ENCODE data around the gene FAM20C.

Gene FAM20C

GRCh38 chr7:247636-248035 is 55.3 kb downstream of the FAM20C start:
- FAIRE-seq, result no peak

GRCh38 chr7:248732-249435 is 56.5 kb downstream of the FAM20C start:
- no peak for FAIRE-seq

- no peak for FAIRE-seq
Measured at GRCh38 chr7:249989-250388, 57.6 kb downstream of the FAM20C start.

GRCh38 chr7:250523-250922 is 58.2 kb downstream of the FAM20C start:
- no peak for FAIRE-seq

GRCh38 chr7:251005-251404 is 58.6 kb downstream of the FAM20C start:
- FAIRE-seq, result no peak

- FAIRE-seq, result no peak
Measured at GRCh38 chr7:251446-252175, 59.2 kb downstream of the FAM20C start.

- FAIRE-seq, result no peak
Measured at GRCh38 chr7:252216-252965, 60.0 kb downstream of the FAM20C start.

GRCh38 chr7:252981-253380 is 60.6 kb downstream of the FAM20C start:
- no peak for FAIRE-seq

- FAIRE-seq, result no peak
Measured at GRCh38 chr7:253581-254336, 61.4 kb downstream of the FAM20C start.

GRCh38 chr7:254337-255037 is 62.1 kb downstream of the FAM20C start:
- no peak for FAIRE-seq

- no peak for FAIRE-seq
Measured at GRCh38 chr7:255038-255435, 62.7 kb downstream of the FAM20C start.

GRCh38 chr7:255721-256361 is 63.5 kb downstream of the FAM20C start:
- FAIRE-seq, result no peak

GRCh38 chr7:256461-256940 is 64.1 kb downstream of the FAM20C start:
- no peak for FAIRE-seq

- FAIRE-seq, result no peak
Measured at GRCh38 chr7:256981-257646, 64.7 kb downstream of the FAM20C start.

- no peak for FAIRE-seq
Measured at GRCh38 chr7:257647-257992, 65.2 kb downstream of the FAM20C start.

- FAIRE-seq, result no peak
Measured at GRCh38 chr7:258476-259190, 66.3 kb downstream of the FAM20C start.

- FAIRE-seq, result no peak
Measured at GRCh38 chr7:259191-259505, 66.8 kb downstream of the FAM20C start.

GRCh38 chr7:259751-260405 is 67.5 kb downstream of the FAM20C start:
- FAIRE-seq, result no peak

- no peak for FAIRE-seq
Measured at GRCh38 chr7:260441-261281, 68.3 kb downstream of the FAM20C start.

All from TTC549 (cell line).